HEK293 (cell line): Measurements from ENCODE around the gene MRPL43.

Source experiments
- CTCF ChIA-PET: fragments of 350-600 bp; formaldehyde crosslinking; extraction: SDS; loops from one replicate; lab custom pipeline; 2021; ENCODE audit warnings: antibody characterized with exemption; lab: Yijun Ruan, JAX
- POLR2A ChIA-PET: fragments of 300-600 bp; formaldehyde crosslinking; extraction: SDS; loops from one replicate; lab custom pipeline; 2020; ENCODE audit warnings: antibody characterized with exemption, inconsistent platforms; lab: Yijun Ruan, JAX
- H3K27ac ChIP-seq: fragments of 200-500 bp; sonication (Bioruptor generic); 2 replicates; pipeline ENCODE4 v1.5.1; 2014; ENCODE audit warnings: low read depth, low read length, control low read depth, inconsistent platforms; ENCODE audit errors: extremely low read depth
- H3K36me3 ChIP-seq, 2 experiments: fragments of 200-500 bp in 1 of 2; sonication (Bioruptor generic) in 1 of 2; 1 replicate in 1 of 2; 2 replicates in 1 of 2; pipeline ENCODE4 v1.5.1; 2014 to 2017; ENCODE audit warnings: inconsistent platforms in 2 of 2, low read length in 2 of 2; ENCODE audit not compliant: control insufficient read depth in 2 of 2, insufficient read depth in 1 of 2
- H3K4me1 ChIP-seq: fragments of 200-500 bp; sonication (Bioruptor generic); 2 replicates; pipeline ENCODE4 v1.5.1; 2014; ENCODE audit warnings: mild to moderate bottlenecking, low read length, inconsistent platforms; ENCODE audit not compliant: control insufficient read depth, insufficient read depth
- H3K4me3 ChIP-seq: 2 replicates; pipeline ENCODE4 v1.5.1; 2011; ENCODE audit warnings: low read depth, mild to moderate bottlenecking, control low read depth, low read length, moderate library complexity
- H3K9me3 ChIP-seq: fragments of 200-500 bp; sonication (Bioruptor generic); 2 replicates; pipeline ENCODE4 v1.5.1; 2014; ENCODE audit warnings: low read depth, low read length, inconsistent platforms; ENCODE audit not compliant: control insufficient read depth, insufficient read depth
- BCL11A ChIP-seq: fragments of 450-650 bp; formaldehyde crosslinking; IDR thresholded peaks from 2 replicates; pipeline ENCODE4 v1.5.1; 2016; ENCODE audit warnings: low read depth, missing biosample characterization, missing genetic modification characterization
- EGR2 ChIP-seq: fragments of 450-650 bp; formaldehyde crosslinking; IDR thresholded peaks from 2 replicates; pipeline ENCODE4 v1.5.1; 2016; ENCODE audit warnings: low read depth, missing biosample characterization, missing genetic modification characterization
- FEZF1 ChIP-seq: fragments of 450-650 bp; formaldehyde crosslinking; IDR thresholded peaks from 2 replicates; pipeline ENCODE4 v1.5.1; 2016; ENCODE audit warnings: missing biosample characterization, missing genetic modification characterization
- GLIS2 ChIP-seq: fragments of 450-650 bp; formaldehyde crosslinking; IDR thresholded peaks from 2 replicates; pipeline ENCODE4 v1.5.1; 2016; ENCODE audit warnings: missing biosample characterization, missing genetic modification characterization
- KLF1 ChIP-seq: fragments of 450-650 bp; formaldehyde crosslinking; IDR thresholded peaks from 2 replicates; pipeline ENCODE4 v1.5.1; 2016; ENCODE audit warnings: missing biosample characterization, missing genetic modification characterization
- KLF8 ChIP-seq: fragments of 450-650 bp; formaldehyde crosslinking; IDR thresholded peaks from 2 replicates; pipeline ENCODE4 v1.5.1; 2016; ENCODE audit warnings: missing biosample characterization, missing genetic modification characterization
- RBAK ChIP-seq: fragments of 450-650 bp; formaldehyde crosslinking; IDR thresholded peaks from 2 replicates; pipeline ENCODE4 v1.5.1; 2016; ENCODE audit warnings: missing biosample characterization, missing genetic modification characterization
- SP7 ChIP-seq: fragments of 450-650 bp; formaldehyde crosslinking; IDR thresholded peaks from 2 replicates; pipeline ENCODE4 v1.5.1; 2016; ENCODE audit warnings: missing biosample characterization, missing genetic modification characterization
- ZFP41 ChIP-seq: fragments of 450-650 bp; formaldehyde crosslinking; IDR thresholded peaks from 2 replicates; pipeline ENCODE4 v1.5.1; 2016; ENCODE audit warnings: missing biosample characterization, missing genetic modification characterization, borderline replicate concordance
- ZNF114 ChIP-seq: fragments of 450-650 bp; formaldehyde crosslinking; IDR thresholded peaks from 2 replicates; pipeline ENCODE4 v1.5.0; 2017; ENCODE audit warnings: missing biosample characterization, missing genetic modification characterization
- ZNF2 ChIP-seq: fragments of 450-650 bp; formaldehyde crosslinking; IDR thresholded peaks from 2 replicates; pipeline ENCODE4 v1.5.1; 2016; ENCODE audit warnings: missing biosample characterization, missing genetic modification characterization
- ZNF214 ChIP-seq: fragments of 450-650 bp; formaldehyde crosslinking; IDR thresholded peaks from 2 replicates; pipeline ENCODE4 v1.5.1; 2017; ENCODE audit warnings: missing biosample characterization, mild to moderate bottlenecking, missing genetic modification characterization, borderline replicate concordance
- ZNF416 ChIP-seq: fragments of 450-650 bp; formaldehyde crosslinking; IDR thresholded peaks from 2 replicates; pipeline ENCODE4 v1.5.1; 2016; ENCODE audit warnings: missing biosample characterization, missing genetic modification characterization
- ZNF513 ChIP-seq: fragments of 450-650 bp; IDR thresholded peaks from 2 replicates; pipeline ENCODE4 v1.5.1; 2018; ENCODE audit warnings: missing biosample characterization, missing genetic modification characterization
- ZNF514 ChIP-seq: fragments of 450-650 bp; formaldehyde crosslinking; IDR thresholded peaks from 2 replicates; pipeline ENCODE4 v1.5.1; 2016; ENCODE audit warnings: missing biosample characterization, missing genetic modification characterization
- ZNF555 ChIP-seq: fragments of 450-650 bp; formaldehyde crosslinking; conservative IDR thresholded peaks from 2 replicates; pipeline ENCODE4 v1.5.1; 2017; ENCODE audit warnings: missing biosample characterization, mild to moderate bottlenecking, missing genetic modification characterization, inconsistent platforms
- ZNF585B ChIP-seq: fragments of 450-650 bp; formaldehyde crosslinking; IDR thresholded peaks from 2 replicates; pipeline ENCODE4 v1.5.1; 2016; ENCODE audit warnings: missing biosample characterization, missing genetic modification characterization
- ZNF596 ChIP-seq: fragments of 450-650 bp; IDR thresholded peaks from 2 replicates; pipeline ENCODE4 v1.5.0; 2018; ENCODE audit warnings: missing biosample characterization, mild to moderate bottlenecking, missing genetic modification characterization, moderate library complexity
- ZNF660 ChIP-seq: fragments of 450-650 bp; IDR thresholded peaks from 2 replicates; pipeline ENCODE4 v1.5.1; 2018; ENCODE audit warnings: missing biosample characterization, mild to moderate bottlenecking, missing genetic modification characterization
- ZNF664 ChIP-seq: fragments of 450-650 bp; formaldehyde crosslinking; IDR thresholded peaks from 2 replicates; pipeline ENCODE4 v1.5.1; 2016; ENCODE audit warnings: missing biosample characterization, missing genetic modification characterization
- ZNF692 ChIP-seq: fragments of 450-650 bp; formaldehyde crosslinking; IDR thresholded peaks from 2 replicates; pipeline ENCODE4 v1.5.1; 2016; ENCODE audit warnings: missing biosample characterization, missing genetic modification characterization
- ZNF777 ChIP-seq: fragments of 450-650 bp; formaldehyde crosslinking; IDR thresholded peaks from 2 replicates; pipeline ENCODE4 v1.5.1; 2017; ENCODE audit warnings: missing biosample characterization, missing genetic modification characterization, borderline replicate concordance
- ZNF837 ChIP-seq: fragments of 450-650 bp; formaldehyde crosslinking; IDR thresholded peaks from 2 replicates; pipeline ENCODE4 v1.5.1; 2016; ENCODE audit warnings: missing biosample characterization, missing genetic modification characterization
- TF ChIP-seq, protein P1 (sequence below): fragments of 450-650 bp; formaldehyde crosslinking; IDR thresholded peaks from 2 replicates; pipeline ENCODE4 v1.5.1; 2016; ENCODE audit warnings: missing biosample characterization, missing genetic modification characterization
- TF ChIP-seq, protein P2 (sequence below): fragments of 450-650 bp; formaldehyde crosslinking; IDR thresholded peaks from 2 replicates; pipeline ENCODE4 v1.5.1; 2016; ENCODE audit warnings: missing biosample characterization, missing genetic modification characterization
- TF ChIP-seq, protein P3 (sequence below): fragments of 450-650 bp; formaldehyde crosslinking; IDR thresholded peaks from 2 replicates; pipeline ENCODE4 v1.5.1; 2017; ENCODE audit warnings: missing biosample characterization, missing genetic modification characterization

The MRPL43 gene

DNA sequence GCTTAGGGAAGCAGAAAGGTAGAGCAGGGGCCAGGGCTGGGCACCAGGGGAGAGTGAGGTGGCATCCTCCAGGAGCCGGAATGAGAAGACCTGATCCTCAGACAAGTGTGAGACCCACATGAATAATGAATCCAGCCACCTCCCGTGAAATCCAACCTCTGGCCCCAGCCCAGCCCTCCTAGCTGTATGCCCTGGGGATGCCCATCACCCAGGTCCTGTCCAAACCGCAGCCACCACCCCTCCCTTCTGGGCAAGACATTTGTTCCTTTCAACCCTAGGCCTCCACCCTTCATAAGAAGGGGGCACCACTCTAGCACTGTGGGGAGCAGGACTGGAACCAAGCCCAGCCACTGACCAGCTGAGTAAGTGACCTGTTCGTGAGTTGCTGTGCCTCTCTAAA lies 33.9 kb upstream of the MRPL43 start:
- ChIA-PET POLR2A (no interaction called here), CTCF (no interaction called here)
- Histone ChIP-seq H3K27ac (no peak overlapping the region), H3K36me3 (no peaks in the 10 kb centered on the region), H3K4me1 (no peaks in the 10 kb centered on the region; the same call in 1 of the 2 replicates), H3K4me3 (no peak overlapping the region), H3K9me3 (no peaks in the 10 kb centered on the region)
- TF ChIP-seq ZNF837 (tag by site-specific recombination) (no peak), ZNF555 (tag by site-specific recombination) (no peak), KLF8 (tag by site-specific recombination) (no peak), ZNF585B (tag by site-specific recombination) (no peak), SP7 (tag by site-specific recombination) (no peak), ZNF777 (tag by site-specific recombination) (no peak), EGR2 (tag by site-specific recombination) (no peak), ZNF660 (tag by site-specific recombination) (no peak), ZNF513 (no peak), BCL11A (no peak), ZNF596 (tag by site-specific recombination) (no peak), FEZF1 (tag by site-specific recombination) (no peak), ZNF416 (tag by site-specific recombination) (no peak), ZNF2 (no peak), ZNF692 (no peak)

GRCh38 chr10:101020427-101021075 lies 33.3 kb upstream of the MRPL43 start:
- CTCF ChIA-PET: interaction anchor here (0.6 to 7.2 kb wide), 6 partner anchors 9 to 122 kb away, joined by 3 to 274 read pairs (median 36); partner anchors contain the start of genes KAZALD1, LZTS2, MRPL43 and PDZD7
- H3K27ac ChIP-seq: no peak overlapping the region
- H3K9me3 ChIP-seq: no peaks in the 10 kb centered on the region
- no peaks in the 10 kb centered on the region for H3K36me3 ChIP-seq
- no peak overlapping the region for H3K4me3 ChIP-seq
- no peaks in the 10 kb centered on the region; the same call in 1 of the 2 replicates for H3K4me1 ChIP-seq
- POLR2A ChIA-PET: no interaction called here
- no peak for TF ChIP-seq RBAK (tag by site-specific recombination)
- TF ChIP-seq, protein P1, sequence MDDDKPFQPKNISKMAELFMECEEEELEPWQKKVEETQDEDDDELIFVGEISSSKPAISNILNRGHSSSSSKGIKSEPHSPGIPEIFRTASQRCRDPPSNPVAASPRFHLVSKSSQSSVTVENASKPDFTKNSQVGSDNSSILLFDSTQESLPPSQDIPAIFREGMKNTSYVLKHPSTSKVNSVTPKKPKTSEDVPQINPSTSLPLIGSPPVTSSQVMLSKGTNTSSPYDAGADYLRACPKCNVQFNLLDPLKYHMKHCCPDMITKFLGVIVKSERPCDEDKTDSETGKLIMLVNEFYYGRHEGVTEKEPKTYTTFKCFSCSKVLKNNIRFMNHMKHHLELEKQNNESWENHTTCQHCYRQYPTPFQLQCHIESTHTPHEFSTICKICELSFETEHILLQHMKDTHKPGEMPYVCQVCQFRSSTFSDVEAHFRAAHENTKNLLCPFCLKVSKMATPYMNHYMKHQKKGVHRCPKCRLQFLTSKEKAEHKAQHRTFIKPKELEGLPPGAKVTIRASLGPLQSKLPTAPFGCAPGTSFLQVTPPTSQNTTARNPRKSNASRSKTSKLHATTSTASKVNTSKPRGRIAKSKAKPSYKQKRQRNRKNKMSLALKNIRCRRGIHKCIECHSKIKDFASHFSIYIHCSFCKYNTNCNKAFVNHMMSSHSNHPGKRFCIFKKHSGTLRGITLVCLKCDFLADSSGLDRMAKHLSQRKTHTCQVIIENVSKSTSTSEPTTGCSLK: no peak
- TF ChIP-seq ZNF513: no peak
- TF ChIP-seq ZNF114: no peak
- TF ChIP-seq GLIS2 (tag by site-specific recombination): no peak
- TF ChIP-seq KLF1: no peak
- TF ChIP-seq, protein P2, sequence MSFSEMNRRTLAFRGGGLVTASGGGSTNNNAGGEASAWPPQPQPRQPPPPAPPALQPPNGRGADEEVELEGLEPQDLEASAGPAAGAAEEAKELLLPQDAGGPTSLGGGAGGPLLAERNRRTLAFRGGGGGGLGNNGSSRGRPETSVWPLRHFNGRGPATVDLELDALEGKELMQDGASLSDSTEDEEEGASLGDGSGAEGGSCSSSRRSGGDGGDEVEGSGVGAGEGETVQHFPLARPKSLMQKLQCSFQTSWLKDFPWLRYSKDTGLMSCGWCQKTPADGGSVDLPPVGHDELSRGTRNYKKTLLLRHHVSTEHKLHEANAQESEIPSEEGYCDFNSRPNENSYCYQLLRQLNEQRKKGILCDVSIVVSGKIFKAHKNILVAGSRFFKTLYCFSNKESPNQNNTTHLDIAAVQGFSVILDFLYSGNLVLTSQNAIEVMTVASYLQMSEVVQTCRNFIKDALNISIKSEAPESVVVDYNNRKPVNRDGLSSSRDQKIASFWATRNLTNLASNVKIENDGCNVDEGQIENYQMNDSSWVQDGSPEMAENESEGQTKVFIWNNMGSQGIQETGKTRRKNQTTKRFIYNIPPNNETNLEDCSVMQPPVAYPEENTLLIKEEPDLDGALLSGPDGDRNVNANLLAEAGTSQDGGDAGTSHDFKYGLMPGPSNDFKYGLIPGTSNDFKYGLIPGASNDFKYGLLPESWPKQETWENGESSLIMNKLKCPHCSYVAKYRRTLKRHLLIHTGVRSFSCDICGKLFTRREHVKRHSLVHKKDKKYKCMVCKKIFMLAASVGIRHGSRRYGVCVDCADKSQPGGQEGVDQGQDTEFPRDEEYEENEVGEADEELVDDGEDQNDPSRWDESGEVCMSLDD (tag by site-specific recombination): no peak
- TF ChIP-seq, protein P3, sequence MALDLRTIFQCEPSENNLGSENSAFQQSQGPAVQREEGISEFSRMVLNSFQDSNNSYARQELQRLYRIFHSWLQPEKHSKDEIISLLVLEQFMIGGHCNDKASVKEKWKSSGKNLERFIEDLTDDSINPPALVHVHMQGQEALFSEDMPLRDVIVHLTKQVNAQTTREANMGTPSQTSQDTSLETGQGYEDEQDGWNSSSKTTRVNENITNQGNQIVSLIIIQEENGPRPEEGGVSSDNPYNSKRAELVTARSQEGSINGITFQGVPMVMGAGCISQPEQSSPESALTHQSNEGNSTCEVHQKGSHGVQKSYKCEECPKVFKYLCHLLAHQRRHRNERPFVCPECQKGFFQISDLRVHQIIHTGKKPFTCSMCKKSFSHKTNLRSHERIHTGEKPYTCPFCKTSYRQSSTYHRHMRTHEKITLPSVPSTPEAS: no peak
- no peak for TF ChIP-seq ZNF664 (tag by site-specific recombination)
- no peak for TF ChIP-seq ZNF214 (tag by site-specific recombination)
- no peak for TF ChIP-seq ZFP41 (tag by site-specific recombination)
- no peak for TF ChIP-seq ZNF514
